ENCODE data around the gene ACSL6. TPM values are rescaled to one million over a fixed set of nuclear protein-coding genes. Genes with fewer than 3 reads are reported as not detected.

Gene ACSL6
- total and polyA plus RNA-seq, 10 donors, result 0.76 to 18.4 (median 3.9) TPM

DNA sequence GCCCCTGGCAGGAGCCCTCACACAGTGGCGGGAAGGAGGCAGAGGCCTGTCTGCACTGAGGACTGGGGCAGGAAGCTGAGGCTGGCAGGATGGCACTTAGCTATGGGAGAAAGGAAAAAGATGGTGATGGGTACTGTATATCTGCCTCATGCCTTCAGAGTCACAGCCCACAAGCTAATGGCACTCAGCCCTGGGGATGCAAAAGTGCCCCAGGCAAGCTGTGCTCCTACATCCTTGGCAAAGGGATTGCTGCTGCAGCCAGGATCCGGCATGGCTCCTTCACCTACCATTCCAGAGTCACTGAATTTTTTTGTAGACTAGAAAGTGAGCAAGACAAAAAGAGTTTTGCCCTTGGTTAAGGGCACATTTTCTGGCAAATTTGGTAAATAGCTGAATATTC, 8.7 kb downstream of the ACSL6 start:
- Histone ChIP-seq H3K4me1 (peaks cover 0 to 45% (median 15%) of the 10 kb centered on the region in 6 donors), H3K27ac (no peak overlapping the region), H3K27me3 (replicated peaks in 1 of 7) (peaks cover 0 to 6% (median 0%) of the 10 kb centered on the region in 7 donors), H3K36me3 (no peaks in the 10 kb centered on the region), H3K9me3 (no peaks in the 10 kb centered on the region), H3K4me3 (no peak overlapping the region)
- intact Hi-C loops (cut with DNase I; ENCODE audit: low total_unique reads), result loop anchor here (10.0 kb wide), 1 partner anchor 578 kb away; no protein-coding TSS in a partner anchor
- 60 to 96% (median 79%) methylated on average over 2 of the region's 2 CpGs for WGBS, 5 donors
- TF ChIP-seq, protein P1, sequence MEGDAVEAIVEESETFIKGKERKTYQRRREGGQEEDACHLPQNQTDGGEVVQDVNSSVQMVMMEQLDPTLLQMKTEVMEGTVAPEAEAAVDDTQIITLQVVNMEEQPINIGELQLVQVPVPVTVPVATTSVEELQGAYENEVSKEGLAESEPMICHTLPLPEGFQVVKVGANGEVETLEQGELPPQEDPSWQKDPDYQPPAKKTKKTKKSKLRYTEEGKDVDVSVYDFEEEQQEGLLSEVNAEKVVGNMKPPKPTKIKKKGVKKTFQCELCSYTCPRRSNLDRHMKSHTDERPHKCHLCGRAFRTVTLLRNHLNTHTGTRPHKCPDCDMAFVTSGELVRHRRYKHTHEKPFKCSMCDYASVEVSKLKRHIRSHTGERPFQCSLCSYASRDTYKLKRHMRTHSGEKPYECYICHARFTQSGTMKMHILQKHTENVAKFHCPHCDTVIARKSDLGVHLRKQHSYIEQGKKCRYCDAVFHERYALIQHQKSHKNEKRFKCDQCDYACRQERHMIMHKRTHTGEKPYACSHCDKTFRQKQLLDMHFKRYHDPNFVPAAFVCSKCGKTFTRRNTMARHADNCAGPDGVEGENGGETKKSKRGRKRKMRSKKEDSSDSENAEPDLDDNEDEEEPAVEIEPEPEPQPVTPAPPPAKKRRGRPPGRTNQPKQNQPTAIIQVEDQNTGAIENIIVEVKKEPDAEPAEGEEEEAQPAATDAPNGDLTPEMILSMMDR (IDR thresholded peaks at IDR 0.05 in 8 of 11, conservative IDR thresholded peaks at IDR 0.05 in 3 of 11), result no peak
- TF ChIP-seq POLR2A (IDR thresholded peaks at IDR 0.05) (no peak), POLR2AphosphoS5 (IDR thresholded peaks at IDR 0.05) (no peak)
- DNase-seq, result peak; percentile 71

DNA sequence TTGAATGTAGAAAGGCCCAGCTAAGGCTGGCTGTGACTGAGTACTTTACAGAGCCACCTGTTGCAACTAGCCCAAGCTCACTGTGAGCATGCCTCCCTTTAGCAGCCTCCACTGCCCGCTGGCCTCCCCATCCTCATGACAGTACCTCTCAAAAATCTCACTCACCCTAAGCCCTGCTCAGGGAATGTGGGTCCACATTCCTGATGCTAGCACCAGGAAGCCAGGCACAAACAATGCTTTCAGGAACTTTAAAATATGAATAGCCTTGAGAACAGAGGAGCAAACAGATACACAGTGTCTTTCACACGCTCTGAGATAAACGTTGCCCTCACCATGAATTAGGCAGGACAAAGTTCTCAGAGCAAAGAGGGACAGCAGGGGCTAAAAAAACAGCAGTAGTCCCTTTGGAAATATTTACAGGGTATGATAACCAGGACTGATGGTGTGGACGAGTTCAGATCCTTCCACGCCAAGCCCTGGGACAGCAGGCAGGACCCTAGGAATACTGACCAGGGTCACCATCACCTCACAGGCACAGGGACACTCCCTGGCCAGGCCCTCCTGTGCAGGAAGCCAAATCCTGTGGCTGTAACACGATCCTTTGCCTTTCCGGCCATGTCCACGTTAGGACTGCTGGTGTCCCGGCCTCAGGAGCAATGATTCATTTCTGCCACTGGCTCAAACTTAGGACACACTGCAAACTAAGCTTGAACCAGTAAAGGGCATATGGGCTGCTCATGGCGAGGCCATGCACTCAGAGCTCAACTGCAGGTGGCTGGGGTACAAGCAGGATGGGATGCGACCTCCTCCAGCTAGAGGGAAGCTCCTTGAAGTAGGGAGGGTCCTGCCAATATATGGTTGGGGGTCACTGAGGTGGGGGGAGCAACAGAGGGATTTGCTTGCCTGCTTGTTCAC, 9.6 kb downstream of the ACSL6 start:
- Histone ChIP-seq H3K27ac (no peak overlapping the region), H3K36me3 (no peaks in the 10 kb centered on the region), H3K4me1 (peaks cover 0 to 42% (median 14%) of the 10 kb centered on the region in 6 donors), H3K4me3 (no peak overlapping the region), H3K9me3 (no peaks in the 10 kb centered on the region), H3K27me3 (replicated peaks in 1 of 7) (peaks cover 0 to 6% (median 0%) of the 10 kb centered on the region in 7 donors)
- intact Hi-C loops (cut with DNase I; ENCODE audit: low total_unique reads), result loop anchor here (10.0 kb wide), 1 partner anchor 577 kb away; no protein-coding TSS in a partner anchor
- 82 to 86% (median 84%) methylated on average over 11 of the region's 11 CpGs for WGBS, 5 donors
- TF ChIP-seq, protein P1 (IDR thresholded peaks at IDR 0.05 in 8 of 11, conservative IDR thresholded peaks at IDR 0.05 in 3 of 11), result no peak
- no peak for TF ChIP-seq POLR2A (IDR thresholded peaks at IDR 0.05)
- no peak for TF ChIP-seq POLR2AphosphoS5 (IDR thresholded peaks at IDR 0.05)
- peak; percentile 62 for DNase-seq

DNA sequence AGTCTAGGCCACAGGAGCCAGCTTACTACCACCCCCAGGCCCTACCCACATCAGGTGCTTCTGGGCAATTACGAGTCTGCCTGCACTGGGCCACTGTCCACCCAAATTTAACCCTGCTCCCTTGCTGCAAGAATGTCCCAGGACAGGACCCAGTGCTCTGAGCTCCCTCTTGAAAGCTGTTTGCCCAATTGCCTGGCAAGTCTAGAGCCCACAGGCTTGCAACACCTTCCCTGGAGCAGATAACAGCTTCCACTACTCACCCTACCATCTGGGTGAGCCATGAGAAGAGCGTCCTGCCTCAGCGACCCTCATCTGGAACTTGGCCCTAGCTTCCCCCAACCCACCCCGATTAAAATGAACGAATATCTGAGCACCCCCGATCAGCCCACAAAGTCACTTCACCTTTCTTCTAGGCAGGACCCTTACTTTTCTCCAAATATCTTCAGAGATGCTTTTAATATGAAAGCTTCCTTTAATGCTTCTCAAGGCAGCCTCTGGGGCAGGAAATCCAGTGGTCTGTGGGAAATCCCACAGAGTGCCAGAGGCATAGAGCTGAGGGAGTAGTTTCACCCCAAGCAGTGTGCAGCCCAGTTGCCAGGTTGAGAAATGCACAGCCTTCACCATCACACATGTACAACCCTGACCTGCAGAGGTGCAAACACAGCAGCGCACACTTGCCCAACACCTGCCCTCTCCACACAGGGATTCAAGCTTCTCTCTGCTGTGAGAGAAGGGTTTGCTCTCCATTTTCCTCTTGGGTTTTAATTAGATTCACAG, 10.6 kb downstream of the ACSL6 start:
- Histone ChIP-seq H3K27me3 (replicated peaks in 1 of 7) (peaks cover 0 to 6% (median 0%) of the 10 kb centered on the region in 7 donors), H3K9me3 (no peaks in the 10 kb centered on the region), H3K4me3 (no peak overlapping the region), H3K4me1 (peaks cover 0 to 42% (median 14%) of the 10 kb centered on the region in 6 donors), H3K27ac (no peak overlapping the region), H3K36me3 (no peaks in the 10 kb centered on the region)
- 32 to 65% (median 46%) methylated on average over 7 of the region's 7 CpGs for WGBS, 5 donors
- intact Hi-C loops (cut with DNase I; ENCODE audit: low total_unique reads), result loop anchor here (10.0 kb wide), 1 partner anchor 576 kb away; no protein-coding TSS in a partner anchor
- DNase-seq, result peak; percentile 69
- TF ChIP-seq POLR2A (IDR thresholded peaks at IDR 0.05) (no peak), POLR2AphosphoS5 (IDR thresholded peaks at IDR 0.05) (no peak)
- TF ChIP-seq, protein P1 (IDR thresholded peaks at IDR 0.05 in 8 of 11, conservative IDR thresholded peaks at IDR 0.05 in 3 of 11), result no peak

Measured in spleen (tissue), 11 donors.